H9 (cell line): Measurements from ENCODE around the gene STMN3. TPM values are rescaled to one million over a fixed set of nuclear protein-coding genes. Genes with fewer than 3 reads are reported as not detected.

ENCODE experiments used
- DNase-seq: peaks from one replicate; pipeline ENCODE4 v3.0.0-alpha.2; 2017
- H2AFZ ChIP-seq: one replicate; pipeline ENCODE4 v1.6.1; 2013; ENCODE audit warnings: mild to moderate bottlenecking, low read length, control low read depth, moderate library complexity
- H2AK5ac ChIP-seq: 2 replicates; pipeline ENCODE4 v1.6.1; 2013; ENCODE audit warnings: low read length, control low read depth, mixed read lengths; ENCODE audit not compliant: insufficient read length
- H2BK120ac ChIP-seq: one replicate; pipeline ENCODE4 v1.6.1; 2013; ENCODE audit warnings: low read depth, mild to moderate bottlenecking, low read length, control low read depth, inconsistent platforms; ENCODE audit not compliant: poor library complexity, severe bottlenecking
- H2BK12ac ChIP-seq: 2 replicates; pipeline ENCODE4 v1.6.1; 2013; ENCODE audit warnings: low read length, control low read depth, mixed read lengths, low read depth; ENCODE audit not compliant: insufficient read length
- H2BK15ac ChIP-seq: 2 replicates; pipeline ENCODE4 v1.6.1; 2013; ENCODE audit warnings: low read depth, low read length, control low read depth
- H2BK20ac ChIP-seq: one replicate; pipeline ENCODE4 v1.6.1; 2013; ENCODE audit warnings: low read depth, mild to moderate bottlenecking, low read length, control low read depth, inconsistent platforms; ENCODE audit not compliant: poor library complexity, severe bottlenecking
- H2BK5ac ChIP-seq: 2 replicates; pipeline ENCODE4 v1.6.1; 2013; ENCODE audit warnings: low read length, control low read depth, mixed read lengths; ENCODE audit not compliant: insufficient read length
- H3K14ac ChIP-seq: 2 replicates; pipeline ENCODE4 v1.6.1; 2013; ENCODE audit warnings: low read length, control low read depth; ENCODE audit not compliant: insufficient read depth
- H3K18ac ChIP-seq: 2 replicates; pipeline ENCODE4 v1.6.1; 2013; ENCODE audit warnings: low read depth, mild to moderate bottlenecking, mixed read lengths, low read length, control low read depth; ENCODE audit not compliant: insufficient read length
- H3K23ac ChIP-seq: 2 replicates; pipeline ENCODE4 v1.6.1; 2013; ENCODE audit warnings: low read length, control low read depth, mixed read lengths, low read depth; ENCODE audit not compliant: insufficient read length
- H3K23me2 ChIP-seq: 2 replicates; pipeline ENCODE4 v1.6.1; 2013; ENCODE audit warnings: low read depth, mild to moderate bottlenecking, mixed read lengths, low read length, control low read depth; ENCODE audit not compliant: insufficient read length, poor library complexity, severe bottlenecking
- H3K27ac ChIP-seq: 2 replicates; pipeline ENCODE4 v1.5.1; 2013; ENCODE audit warnings: low read length, control low read depth, mixed read lengths, low read depth; ENCODE audit not compliant: insufficient read length
- H3K27me3 ChIP-seq: 2 replicates; pipeline ENCODE4 v1.6.1; 2013; ENCODE audit warnings: low read length, control low read depth, inconsistent platforms; ENCODE audit not compliant: insufficient read depth
- H3K4ac ChIP-seq: 2 replicates; pipeline ENCODE4 v1.6.1; 2013; ENCODE audit warnings: low read depth, mild to moderate bottlenecking, control low read depth, inconsistent platforms, low read length, moderate library complexity
- H3K4me1 ChIP-seq: 2 replicates; pipeline ENCODE4 v1.6.1; 2013; ENCODE audit warnings: low read length, control low read depth, inconsistent platforms; ENCODE audit not compliant: insufficient read depth
- H3K4me2 ChIP-seq: 2 replicates; pipeline ENCODE4 v1.6.1; 2013; ENCODE audit warnings: low read length, control low read depth, mixed read lengths; ENCODE audit not compliant: insufficient read length, insufficient read depth
- H3K56ac ChIP-seq: 2 replicates; pipeline ENCODE4 v1.6.1; 2013; ENCODE audit warnings: low read depth, mild to moderate bottlenecking, mixed read lengths, low read length, control low read depth; ENCODE audit not compliant: insufficient read length
- H3K79me1 ChIP-seq: 2 replicates; pipeline ENCODE4 v1.6.1; 2013; ENCODE audit warnings: low read depth, mild to moderate bottlenecking, moderate library complexity, low read length, control low read depth, inconsistent platforms; ENCODE audit not compliant: insufficient read depth, poor library complexity, severe bottlenecking
- H3K79me2 ChIP-seq: 2 replicates; pipeline ENCODE4 v1.6.1; 2013; ENCODE audit warnings: low read length, control low read depth, inconsistent platforms; ENCODE audit not compliant: insufficient read depth
- H3K9ac ChIP-seq: 2 replicates; pipeline ENCODE4 v1.6.1; 2013; ENCODE audit warnings: low read length, control low read depth, mixed read lengths; ENCODE audit not compliant: insufficient read length; ENCODE audit errors: extremely low read depth
- H3K9me3 ChIP-seq: one replicate; pipeline ENCODE4 v1.6.1; 2013; ENCODE audit warnings: low read depth, low read length, inconsistent platforms; ENCODE audit not compliant: control insufficient read depth
- H3T11ph ChIP-seq: one replicate; pipeline ENCODE4 v1.6.1; 2013; ENCODE audit warnings: mild to moderate bottlenecking, low read length, control low read depth, inconsistent platforms
- H4K20me1 ChIP-seq: one replicate; pipeline ENCODE4 v1.6.1; 2013; ENCODE audit not compliant: control insufficient read depth, insufficient read length, insufficient read depth
- H4K5ac ChIP-seq: 2 replicates; pipeline ENCODE4 v1.6.1; 2013; ENCODE audit warnings: low read depth, mild to moderate bottlenecking, mixed read lengths, low read length, control low read depth; ENCODE audit not compliant: insufficient read length
- H4K8ac ChIP-seq: replicated peaks from 2 replicates; pipeline ENCODE4 v1.6.1; 2013; ENCODE audit warnings: low read length, control low read depth, mixed read lengths, low read depth; ENCODE audit not compliant: insufficient read length
- H4K91ac ChIP-seq: 2 replicates; pipeline ENCODE4 v1.6.1; 2013; ENCODE audit warnings: low read depth, mild to moderate bottlenecking, moderate library complexity, mixed read lengths, low read length, control low read depth; ENCODE audit not compliant: insufficient read length
- H3K27ac Mint-ChIP-seq, 3 experiments: 2 replicates in 2 of 3; 3 replicates in 1 of 3; pipeline ENCODE4 v1.8.0; 2020 to 2021; ENCODE audit warnings: mixed read lengths in 3 of 3, mild to moderate bottlenecking in 1 of 3, moderate library complexity in 1 of 3
- H3K27me3 Mint-ChIP-seq: 2 replicates; pipeline ENCODE4 v1.8.0; 2021; ENCODE audit warnings: low read depth, mild to moderate bottlenecking, moderate library complexity, mixed read lengths
- H3K36me3 Mint-ChIP-seq, 3 experiments: 2 replicates in 2 of 3; 3 replicates in 1 of 3; pipeline ENCODE4 v1.8.0; 2020 to 2021; ENCODE audit warnings: low read depth in 3 of 3, mixed read lengths in 3 of 3; ENCODE audit not compliant: insufficient read depth in 1 of 3
- H3K4me1 Mint-ChIP-seq, 2 experiments: 2 replicates each; pipeline ENCODE4 v1.8.0; 2020; ENCODE audit warnings: mixed read lengths in 2 of 2
- H3K4me3 Mint-ChIP-seq, 2 experiments: 2 replicates in 1 of 2; 3 replicates in 1 of 2; pipeline ENCODE4 v1.8.0; 2020 to 2021; ENCODE audit warnings: mild to moderate bottlenecking in 2 of 2, mixed read lengths in 2 of 2, moderate library complexity in 1 of 2
- H3K9me3 Mint-ChIP-seq, 2 experiments: 2 replicates in 1 of 2; 3 replicates in 1 of 2; pipeline ENCODE4 v1.8.0; 2020; ENCODE audit warnings: mild to moderate bottlenecking in 2 of 2, mixed read lengths in 2 of 2, moderate library complexity in 1 of 2
- WGBS: extraction: QIAGEN DNeasy Blood & Tissue Kit; methylation state at CpG from one replicate; pipeline ENCODE4 v1.1.7; 2013; ENCODE audit warnings: missing lambda C conversion rate, low lambda C conversion rate, mixed read lengths; ENCODE audit not compliant: insufficient read length; ENCODE audit errors: extremely low coverage; 5-methylcytosine and 5-hydroxymethylcytosine counted together
- total RNA-seq: library from RNA; stranded (reverse); gene quantifications from 2 replicates; pipeline ENCODE4 v1.2.1, GENCODE V29; 2021
- TF ChIP-seq, protein P1 (sequence below): fragments of 200-600 bp; sonication (generic); conservative IDR thresholded peaks from 3 replicates; pipeline ENCODE4 v1.8.0; 2021; ENCODE audit warnings: antibody characterized with exemption, mild to moderate bottlenecking

STMN3 gene
- total RNA-seq, 1 experiment from 2014 or later, result 54.0 TPM

DNA sequence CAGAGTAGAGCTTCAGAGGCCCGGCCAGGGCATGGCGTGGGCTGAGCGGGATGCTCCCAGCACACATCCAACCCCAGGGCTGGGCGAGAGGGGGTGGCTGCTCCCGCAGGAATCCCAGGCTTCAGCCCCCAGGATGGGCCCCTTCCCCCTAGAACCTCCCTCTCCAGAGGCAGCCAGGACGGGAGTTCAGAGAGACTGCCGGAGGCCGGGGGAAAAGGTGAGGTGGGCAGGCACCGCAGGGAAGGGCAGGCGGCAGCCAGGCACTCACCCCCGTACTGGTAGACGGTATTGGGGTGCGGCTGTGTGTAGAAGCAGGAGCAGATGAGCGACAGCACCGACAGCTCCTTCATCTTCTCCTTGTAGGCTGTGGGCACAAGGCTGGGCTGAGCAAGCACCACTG is 9.3 kb downstream of the STMN3 start:
- no peak overlapping the region for H2BK120ac ChIP-seq
- no peaks in the 10 kb centered on the region for H3K79me2 ChIP-seq
- no peak overlapping the region for H2BK12ac ChIP-seq
- Mint-ChIP-seq H3K27ac (no peak overlapping the region), H3K27me3 (0 out of 2 replicates have a peak, but pooled peaks cover 1% of the 10 kb centered on the region), H3K36me3 (peaks cover 0 to 3% (median 2%) of the 10 kb centered on the region in 3 experiments; a peak in 4 of 7 replicates), H3K4me3 (peak overlapping the region in 1 of 2 experiments; percentile 15; a peak in 2 of 5 replicates), H3K9me3 (no peaks in the 10 kb centered on the region; a peak in 1 of 5 replicates), H3K4me1 (peaks cover 4 to 10% of the 10 kb centered on the region in 2 experiments)
- H3T11ph ChIP-seq, result no peak overlapping the region
- no peak for DNase-seq
- no peaks in the 10 kb centered on the region for H3K27me3 ChIP-seq
- no peaks in the 10 kb centered on the region for H3K4me1 ChIP-seq
- no peak overlapping the region for H4K91ac ChIP-seq
- H4K5ac ChIP-seq, result no peak overlapping the region
- peaks cover 7% of the 10 kb centered on the region for H3K23me2 ChIP-seq
- H2AK5ac ChIP-seq, result no peak overlapping the region
- H3K4ac ChIP-seq, result no peak overlapping the region
- no peak overlapping the region for H2AFZ ChIP-seq
- WGBS, result no CpG with 5 or more reads among the region's 15 CpGs
- no peak overlapping the region for H3K9ac ChIP-seq
- H4K8ac ChIP-seq, result no peak overlapping the region
- no peak overlapping the region for H2BK15ac ChIP-seq
- no peaks in the 10 kb centered on the region for H4K20me1 ChIP-seq
- H3K9me3 ChIP-seq, result no peaks in the 10 kb centered on the region
- no peak overlapping the region for H3K56ac ChIP-seq
- H2BK20ac ChIP-seq, result no peak overlapping the region
- no peak overlapping the region for H3K4me2 ChIP-seq
- H3K23ac ChIP-seq, result no peak overlapping the region
- H3K18ac ChIP-seq, result no peak overlapping the region
- no peaks in the 10 kb centered on the region for H3K79me1 ChIP-seq
- TF ChIP-seq, protein P1, sequence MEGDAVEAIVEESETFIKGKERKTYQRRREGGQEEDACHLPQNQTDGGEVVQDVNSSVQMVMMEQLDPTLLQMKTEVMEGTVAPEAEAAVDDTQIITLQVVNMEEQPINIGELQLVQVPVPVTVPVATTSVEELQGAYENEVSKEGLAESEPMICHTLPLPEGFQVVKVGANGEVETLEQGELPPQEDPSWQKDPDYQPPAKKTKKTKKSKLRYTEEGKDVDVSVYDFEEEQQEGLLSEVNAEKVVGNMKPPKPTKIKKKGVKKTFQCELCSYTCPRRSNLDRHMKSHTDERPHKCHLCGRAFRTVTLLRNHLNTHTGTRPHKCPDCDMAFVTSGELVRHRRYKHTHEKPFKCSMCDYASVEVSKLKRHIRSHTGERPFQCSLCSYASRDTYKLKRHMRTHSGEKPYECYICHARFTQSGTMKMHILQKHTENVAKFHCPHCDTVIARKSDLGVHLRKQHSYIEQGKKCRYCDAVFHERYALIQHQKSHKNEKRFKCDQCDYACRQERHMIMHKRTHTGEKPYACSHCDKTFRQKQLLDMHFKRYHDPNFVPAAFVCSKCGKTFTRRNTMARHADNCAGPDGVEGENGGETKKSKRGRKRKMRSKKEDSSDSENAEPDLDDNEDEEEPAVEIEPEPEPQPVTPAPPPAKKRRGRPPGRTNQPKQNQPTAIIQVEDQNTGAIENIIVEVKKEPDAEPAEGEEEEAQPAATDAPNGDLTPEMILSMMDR, result no peak
- no peak overlapping the region for H3K27ac ChIP-seq
- no peak overlapping the region for H2BK5ac ChIP-seq
- H3K14ac ChIP-seq, result no peak overlapping the region
